CD4-positive, alpha-beta T cell (primary cell): ENCODE results near the gene DRGX. TPM values are rescaled to one million over a fixed set of nuclear protein-coding genes. Genes with fewer than 3 reads are reported as not detected.

Experiments used
- ATAC-seq: fragments of 200-7000 bp; cut with Tn5 transposase; one replicate; pipeline ENCODE4 v1.10.0; 2022; ENCODE audit warnings: mild to moderate bottlenecking; ENCODE audit not compliant: poor library complexity
- CTCF ChIA-PET: fragments of 350-600 bp; sonication (Branson Sonifier 250); formaldehyde crosslinking; loops from one replicate; lab custom pipeline; 2021; ENCODE audit warnings: antibody characterized with exemption, inconsistent platforms; lab: Charles Lee
- POLR2A ChIA-PET: fragments of 350-600 bp; sonication (Branson Sonifier 250); formaldehyde crosslinking; loops from one replicate; lab custom pipeline; 2021; ENCODE audit warnings: antibody characterized with exemption, inconsistent platforms; lab: Charles Lee
- DNase-seq, 14 experiments: peaks; one replicate each; pipeline ENCODE4 v3.0.0-alpha.2; 2013 to 2020; ENCODE audit warnings: mixed read lengths in 2 of 14
- H3K27ac ChIP-seq, 2 donors: one replicate each; pipeline versions ENCODE4 v1.5.1 to v1.7.0; 2013; ENCODE audit warnings: low read length in 2 of 2, low read depth in 1 of 2, mild to moderate bottlenecking in 1 of 2
- H3K27me3 ChIP-seq, 2 experiments: 1 replicate in 1 of 2; 2 replicates in 1 of 2; pipeline versions ENCODE4 v1.6.1 to v1.7.0; 2013; ENCODE audit warnings: low read length in 2 of 2, control low read depth in 1 of 2, mild to moderate bottlenecking in 1 of 2, moderate library complexity in 1 of 2; ENCODE audit not compliant: insufficient read depth in 2 of 2, control insufficient read depth in 1 of 2
- H3K36me3 ChIP-seq: one replicate; pipeline ENCODE4 v1.6.1; 2013; ENCODE audit warnings: low read length, control low read depth; ENCODE audit not compliant: insufficient read depth
- H3K4me1 ChIP-seq: one replicate; pipeline ENCODE4 v1.6.1; 2013; ENCODE audit warnings: low read length, control low read depth; ENCODE audit not compliant: insufficient read depth
- H3K4me3 ChIP-seq: one replicate; pipeline ENCODE4 v1.5.1; 2013; ENCODE audit warnings: mild to moderate bottlenecking, low read length, moderate library complexity
- H3K9me3 ChIP-seq, 2 experiments: 1 replicate in 1 of 2; 2 replicates in 1 of 2; pipeline versions ENCODE4 v1.6.1 to v1.7.0; 2013; ENCODE audit warnings: low read length in 2 of 2, mild to moderate bottlenecking in 2 of 2, control low read depth in 1 of 2, moderate library complexity in 1 of 2; ENCODE audit not compliant: control insufficient read depth in 1 of 2, insufficient read depth in 1 of 2
- H3K27ac Mint-ChIP-seq: one replicate; pipeline ENCODE4 v1.8.0; 2020; ENCODE audit warnings: mixed read lengths
- H3K27me3 Mint-ChIP-seq: one replicate; pipeline ENCODE4 v1.8.0; 2021; ENCODE audit warnings: mixed read lengths
- H3K36me3 Mint-ChIP-seq: one replicate; pipeline ENCODE4 v1.8.0; 2021; ENCODE audit warnings: low read depth, mixed read lengths
- H3K4me1 Mint-ChIP-seq: one replicate; pipeline ENCODE4 v1.8.0; 2021; ENCODE audit warnings: low read depth, mixed read lengths
- H3K4me3 Mint-ChIP-seq: one replicate; pipeline ENCODE4 v1.8.0; 2020; ENCODE audit warnings: mild to moderate bottlenecking, mixed read lengths
- H3K9me3 Mint-ChIP-seq: one replicate; pipeline ENCODE4 v1.8.0; 2020; ENCODE audit warnings: mixed read lengths
- intact Hi-C, 2 experiments: fragments of 100-400 bp; cut with DNase I in 1 of 2; cut with micrococcal nuclease in 1 of 2; formaldehyde crosslinking; loops; one replicate each; pipeline versions ENCODE4 v1.15.1 to v1.9.0; 2023 to 2025; cut with DNase I, micrococcal nuclease
- total RNA-seq, 174 experiments: library from RNA in 2 of 174; stranded (reverse) in 2 of 174; gene quantifications; one replicate each; pipeline ENCODE4 v1.2.3 and lab custom pipeline; 2021 to 2026
- TF ChIP-seq, protein P1 (sequence below): fragments of 200-600 bp; IDR thresholded peaks from one replicate; pipeline ENCODE4 v1.8.0; 2022; ENCODE audit warnings: antibody characterized with exemption, mild to moderate bottlenecking

The DRGX gene
- total RNA-seq, 2 experiments from 2014 or later, result not detected

DNA sequence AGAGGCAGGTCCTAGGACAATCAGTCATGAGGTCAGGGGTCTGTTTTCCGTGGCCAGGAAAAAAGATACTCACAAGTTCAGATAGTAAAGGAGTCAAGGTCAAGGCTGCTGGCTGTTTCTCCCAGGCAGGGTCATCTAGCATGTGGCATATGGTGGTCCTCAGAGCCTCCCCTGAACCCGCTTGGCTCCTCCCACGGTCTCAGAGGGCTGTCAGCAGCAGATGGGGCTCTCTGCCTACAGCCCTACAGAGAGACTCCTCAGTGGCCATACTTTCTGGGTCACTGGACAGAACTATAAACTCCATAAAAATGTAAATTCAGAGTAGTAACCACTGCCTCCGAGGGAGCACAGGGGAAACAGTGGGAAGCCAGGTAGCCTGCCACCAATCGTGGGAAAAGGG lies 11.3 kb upstream of the DRGX start:
- H3K9me3 Mint-ChIP-seq, result no peaks in the 10 kb centered on the region
- no peak overlapping the region for H3K27ac Mint-ChIP-seq
- no peaks in the 10 kb centered on the region for H3K36me3 Mint-ChIP-seq
- H3K27me3 Mint-ChIP-seq, result peaks cover 85% of the 10 kb centered on the region
- Histone ChIP-seq H3K27ac (no peak overlapping the region), H3K27me3 (peaks cover 22 to 40% of the 10 kb centered on the region in 2 experiments), H3K9me3 (no peaks in the 10 kb centered on the region), H3K4me1 (no peaks in the 10 kb centered on the region), H3K4me3 (no peak overlapping the region), H3K36me3 (no peaks in the 10 kb centered on the region)
- ATAC-seq (no peak), DNase-seq (no peak)
- H3K4me3 Mint-ChIP-seq, result no peak overlapping the region
- CTCF ChIA-PET, result interaction anchor here (0.8 to 2.2 kb wide), 4 partner anchors 102 to 132 kb away, joined by 3 to 21 read pairs (median 6); partner anchors contain the start of gene ERCC6
- intact Hi-C loops, result loop anchor here (1.0 to 10.0 kb wide), 3 partner anchors 105 to 188 kb away; no protein-coding TSS in a partner anchor
- TF ChIP-seq, protein P1, sequence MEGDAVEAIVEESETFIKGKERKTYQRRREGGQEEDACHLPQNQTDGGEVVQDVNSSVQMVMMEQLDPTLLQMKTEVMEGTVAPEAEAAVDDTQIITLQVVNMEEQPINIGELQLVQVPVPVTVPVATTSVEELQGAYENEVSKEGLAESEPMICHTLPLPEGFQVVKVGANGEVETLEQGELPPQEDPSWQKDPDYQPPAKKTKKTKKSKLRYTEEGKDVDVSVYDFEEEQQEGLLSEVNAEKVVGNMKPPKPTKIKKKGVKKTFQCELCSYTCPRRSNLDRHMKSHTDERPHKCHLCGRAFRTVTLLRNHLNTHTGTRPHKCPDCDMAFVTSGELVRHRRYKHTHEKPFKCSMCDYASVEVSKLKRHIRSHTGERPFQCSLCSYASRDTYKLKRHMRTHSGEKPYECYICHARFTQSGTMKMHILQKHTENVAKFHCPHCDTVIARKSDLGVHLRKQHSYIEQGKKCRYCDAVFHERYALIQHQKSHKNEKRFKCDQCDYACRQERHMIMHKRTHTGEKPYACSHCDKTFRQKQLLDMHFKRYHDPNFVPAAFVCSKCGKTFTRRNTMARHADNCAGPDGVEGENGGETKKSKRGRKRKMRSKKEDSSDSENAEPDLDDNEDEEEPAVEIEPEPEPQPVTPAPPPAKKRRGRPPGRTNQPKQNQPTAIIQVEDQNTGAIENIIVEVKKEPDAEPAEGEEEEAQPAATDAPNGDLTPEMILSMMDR, result no peak
- H3K4me1 Mint-ChIP-seq, result no peaks in the 10 kb centered on the region
- POLR2A ChIA-PET, result interaction anchor here (1.4 kb wide), 1 partner anchor 105 kb away, joined by 7 read pairs; no protein-coding TSS in a partner anchor

DNA sequence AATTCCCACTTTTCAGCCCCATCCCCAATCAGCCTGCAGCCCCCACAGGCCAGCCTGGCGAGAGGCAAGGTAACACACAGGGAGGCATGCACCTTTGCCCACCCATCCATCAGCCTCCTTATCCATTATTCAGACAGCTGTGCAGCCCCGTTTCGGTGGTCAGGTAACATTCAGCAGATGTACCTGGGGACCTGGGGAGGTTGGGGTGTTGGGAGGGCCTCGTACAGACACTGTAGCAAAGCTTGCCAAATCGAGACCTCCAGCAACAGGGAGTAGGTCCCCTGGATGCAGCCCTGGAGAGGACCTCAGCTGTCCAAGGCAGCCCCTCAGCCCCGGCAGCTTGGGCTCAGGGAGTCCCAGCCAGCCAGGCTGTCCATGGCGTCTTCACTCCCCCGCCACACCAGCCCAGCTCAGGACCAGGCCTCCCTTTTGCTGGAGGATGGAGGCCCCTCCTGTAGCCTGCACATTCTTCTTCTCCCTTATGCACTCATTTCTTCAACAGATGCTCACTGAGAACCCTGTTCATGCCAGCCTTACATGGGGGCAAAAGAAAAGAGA lies 8.5 kb upstream of the DRGX start:
- H3K27me3 Mint-ChIP-seq, result peaks cover 84% of the 10 kb centered on the region
- no peaks in the 10 kb centered on the region for H3K36me3 Mint-ChIP-seq
- H3K4me3 ChIP-seq, result no peak overlapping the region
- H3K9me3 Mint-ChIP-seq, result no peaks in the 10 kb centered on the region
- H3K4me1 ChIP-seq, result no peaks in the 10 kb centered on the region
- H3K4me3 Mint-ChIP-seq, result no peak overlapping the region
- peaks cover 27 to 45% of the 10 kb centered on the region in 2 experiments for H3K27me3 ChIP-seq
- CTCF ChIA-PET, result no interaction called here
- intact Hi-C loops, result loop anchor here in 1 of 2 experiments (10.0 kb wide), 1 partner anchor 190 kb away; no protein-coding TSS in a partner anchor
- no peak overlapping the region for H3K27ac Mint-ChIP-seq
- H3K27ac ChIP-seq, result no peak overlapping the region
- H3K9me3 ChIP-seq, result peaks cover 0 to 1% of the 10 kb centered on the region in 2 experiments
- TF ChIP-seq, protein P1, result no peak
- H3K36me3 ChIP-seq, result no peaks in the 10 kb centered on the region
- DNase-seq (no peak), ATAC-seq (no peak)
- POLR2A ChIA-PET, result no interaction called here
- no peaks in the 10 kb centered on the region for H3K4me1 Mint-ChIP-seq

DNA sequence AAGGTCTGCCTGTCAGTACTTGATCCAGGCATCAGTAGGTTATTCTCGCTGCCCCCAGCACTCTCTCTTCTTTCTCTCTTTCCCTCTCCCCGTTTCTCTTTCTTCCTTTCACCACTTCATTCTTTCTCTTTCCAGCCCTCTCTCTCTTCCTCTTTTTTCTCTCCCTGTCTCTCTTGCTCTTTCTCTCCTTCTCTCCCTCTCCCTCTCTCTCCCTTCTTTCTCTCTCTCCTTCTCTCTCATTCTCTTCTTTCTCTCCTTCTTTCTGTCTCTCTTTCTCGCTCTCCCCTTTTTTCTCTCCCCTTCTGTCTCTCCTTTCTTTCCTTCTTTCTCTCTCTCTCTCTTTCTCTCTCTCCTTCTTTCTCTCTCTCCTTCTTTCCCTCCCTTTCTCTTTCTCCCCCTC lies 7.5 kb upstream of the DRGX start:
- peaks cover 5% of the 10 kb centered on the region for H3K4me1 Mint-ChIP-seq
- TF ChIP-seq, protein P1, result no peak
- H3K4me3 Mint-ChIP-seq, result no peak overlapping the region
- POLR2A ChIA-PET, result no interaction called here
- H3K27ac ChIP-seq, result no peak overlapping the region
- H3K27me3 Mint-ChIP-seq, result peaks cover 85% of the 10 kb centered on the region
- no peaks in the 10 kb centered on the region for H3K36me3 Mint-ChIP-seq
- intact Hi-C loops, result loop anchor here in 1 of 2 experiments (10.0 kb wide), 1 partner anchor 191 kb away; no protein-coding TSS in a partner anchor
- H3K36me3 ChIP-seq, result no peaks in the 10 kb centered on the region
- H3K4me3 ChIP-seq, result no peak overlapping the region
- ATAC-seq (no peak), DNase-seq (no peak)
- H3K9me3 Mint-ChIP-seq, result no peaks in the 10 kb centered on the region
- peaks cover 2% of the 10 kb centered on the region for H3K4me1 ChIP-seq
- peaks cover 34 to 49% of the 10 kb centered on the region in 2 experiments for H3K27me3 ChIP-seq
- CTCF ChIA-PET, result no interaction called here
- peaks cover 0 to 5% of the 10 kb centered on the region in 2 experiments for H3K9me3 ChIP-seq
- H3K27ac Mint-ChIP-seq, result no peak overlapping the region
